HG02852 (cell line): Measurements from ENCODE around the gene STARD5.

Source experiments
- ATAC-seq: cut with Tn5 transposase; IDR thresholded peaks from one replicate; pipeline ENCODE4 v1.9.1; 2021; ENCODE audit warnings: mild to moderate bottlenecking, moderate library complexity; ENCODE audit not compliant: unreplicated experiment

The STARD5 gene

DNA sequence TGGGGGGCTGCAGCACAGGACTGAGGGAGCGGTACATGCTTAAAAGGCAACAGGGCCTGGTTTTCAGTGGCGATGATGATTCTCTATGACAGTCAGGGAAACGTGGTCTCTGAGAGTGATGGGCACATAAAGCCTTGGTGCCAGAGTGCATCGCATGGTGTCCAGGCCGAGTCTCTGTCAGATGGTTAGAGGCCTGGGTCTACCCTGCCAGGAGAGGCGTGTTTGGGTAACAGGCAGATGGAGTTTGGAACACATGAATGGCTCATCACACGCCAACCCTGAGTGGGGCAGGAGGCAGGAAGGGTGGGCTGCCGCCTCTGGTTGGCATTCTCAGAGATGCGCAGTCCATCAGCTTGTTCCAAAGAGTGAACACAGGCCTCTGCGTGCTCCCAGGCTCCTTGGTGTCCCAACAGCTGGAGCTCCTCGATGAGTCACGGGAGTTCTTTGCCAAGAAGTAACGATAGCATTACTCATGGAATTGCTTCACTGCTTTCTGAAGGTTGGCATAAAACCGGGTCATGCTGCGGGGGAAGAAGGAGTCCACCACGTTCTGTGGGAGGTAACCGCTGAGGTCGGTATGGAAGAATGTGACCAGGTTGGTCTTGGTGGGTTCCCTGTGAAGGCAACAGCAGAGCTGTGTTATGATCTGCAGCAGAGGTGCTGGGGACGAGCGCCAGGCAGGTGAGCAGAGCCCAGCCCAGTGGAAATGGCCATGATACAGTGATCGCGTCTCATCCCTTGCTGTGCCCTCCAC lies 11.0 kb downstream of the STARD5 start:
- ATAC-seq: no peak

GRCh38 chr15:81311752-81312464 lies 12.0 kb downstream of the STARD5 start:
- ATAC-seq: peak; percentile 43

DNA sequence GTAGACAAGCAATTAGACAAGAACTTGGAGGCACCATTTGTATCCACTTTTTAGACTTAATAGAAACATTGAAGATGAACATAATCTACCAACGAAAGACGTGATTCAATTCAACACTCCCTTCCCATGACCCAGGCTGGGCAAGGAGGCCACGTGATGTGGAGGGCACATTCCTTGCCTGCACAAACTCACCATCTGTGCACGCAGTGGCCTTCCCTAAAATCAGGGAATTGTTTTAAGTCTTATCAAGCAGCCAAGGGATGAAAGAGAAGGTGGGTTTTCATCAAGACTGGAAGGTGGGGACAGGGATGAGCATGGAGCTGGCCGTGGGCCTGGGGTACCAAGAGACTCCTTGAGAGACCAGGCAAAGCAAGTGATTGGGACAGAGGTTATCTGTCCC lies 13.5 kb downstream of the STARD5 start:
- ATAC-seq: no peak

GRCh38 chr15:81309647-81310450 lies 14.1 kb downstream of the STARD5 start:
- no peak for ATAC-seq

GRCh38 chr15:81308260-81308659 lies 15.7 kb downstream of the STARD5 start:
- ATAC-seq: no peak

- ATAC-seq: no peak
Observed at GRCh38 chr15:81304226-81304625, 19.7 kb downstream of the STARD5 start.

DNA sequence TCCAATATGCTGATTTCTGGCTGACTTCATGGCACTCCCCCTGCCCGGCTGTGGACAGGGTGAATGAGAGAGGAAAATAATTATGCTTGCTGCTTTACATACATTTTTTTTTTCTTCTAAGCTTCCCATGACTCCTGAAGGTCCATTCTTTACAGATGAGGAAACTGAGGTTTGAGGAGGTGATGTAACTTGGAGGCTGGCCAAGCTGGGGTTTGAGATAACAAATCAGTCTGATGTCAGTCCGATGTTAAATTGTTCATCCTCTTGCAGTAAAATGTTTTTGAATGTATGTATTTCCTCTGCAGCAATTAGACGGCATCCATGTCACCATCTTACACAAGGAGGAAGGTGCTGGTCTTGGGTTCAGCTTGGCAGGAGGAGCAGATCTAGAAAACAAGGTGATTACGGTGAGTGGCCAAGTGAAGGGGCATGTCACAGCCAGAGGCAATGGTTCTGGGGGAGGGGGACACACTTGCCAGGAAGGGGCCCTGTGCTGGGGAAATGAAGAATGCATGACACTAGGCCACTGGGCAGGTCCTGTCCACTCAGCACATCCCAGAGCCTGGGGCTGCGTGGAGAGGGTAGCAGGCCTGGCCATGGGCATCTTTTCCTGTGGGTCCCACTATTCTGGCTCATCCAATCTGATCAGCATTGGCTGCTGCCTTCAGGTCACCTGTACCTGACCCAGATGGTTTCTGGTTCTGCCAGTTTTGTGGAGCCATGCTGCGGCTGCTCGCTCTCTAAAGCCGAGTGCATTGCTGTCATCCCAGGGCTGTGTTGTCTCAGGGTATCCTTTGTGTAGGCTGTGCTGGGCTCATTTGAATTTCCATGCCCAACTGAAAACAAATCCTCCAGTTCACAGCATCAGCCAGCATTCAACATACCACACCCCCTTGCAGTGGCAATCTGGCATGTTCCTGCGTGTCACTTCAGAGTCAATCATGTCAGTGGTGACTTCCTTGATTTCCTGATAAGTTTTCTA lies 20.4 kb downstream of the STARD5 start:
- no peak for ATAC-seq

- peak; percentile 2 for ATAC-seq
Observed at GRCh38 chr15:81302701-81303109, 21.2 kb downstream of the STARD5 start.

GRCh38 chr15:81301815-81302399 lies 22.0 kb downstream of the STARD5 start:
- peak; percentile 79 for ATAC-seq

GRCh38 chr15:81301385-81301784 lies 22.6 kb downstream of the STARD5 start:
- no peak for ATAC-seq

GRCh38 chr15:81299630-81300273 lies 24.2 kb downstream of the STARD5 start:
- ATAC-seq: no peak

DNA sequence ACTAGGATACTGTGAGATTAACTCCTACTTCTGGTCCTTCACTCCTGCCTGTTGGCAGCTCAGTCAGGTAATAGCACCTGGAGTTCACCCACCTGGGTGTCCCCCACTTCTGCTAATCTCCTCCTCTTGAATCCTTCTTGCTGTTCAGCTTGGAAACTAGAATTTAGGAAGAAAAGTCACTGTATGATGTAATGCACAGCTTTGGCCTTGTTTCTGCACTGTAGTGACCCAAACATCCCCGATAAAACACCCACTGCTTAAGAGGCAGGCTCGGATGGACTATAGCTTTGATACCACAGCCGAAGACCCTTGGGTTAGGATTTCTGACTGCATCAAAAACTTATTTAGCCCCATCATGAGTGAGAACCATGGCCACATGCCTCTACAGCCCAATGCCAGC lies 24.8 kb downstream of the STARD5 start:
- no peak for ATAC-seq

DNA sequence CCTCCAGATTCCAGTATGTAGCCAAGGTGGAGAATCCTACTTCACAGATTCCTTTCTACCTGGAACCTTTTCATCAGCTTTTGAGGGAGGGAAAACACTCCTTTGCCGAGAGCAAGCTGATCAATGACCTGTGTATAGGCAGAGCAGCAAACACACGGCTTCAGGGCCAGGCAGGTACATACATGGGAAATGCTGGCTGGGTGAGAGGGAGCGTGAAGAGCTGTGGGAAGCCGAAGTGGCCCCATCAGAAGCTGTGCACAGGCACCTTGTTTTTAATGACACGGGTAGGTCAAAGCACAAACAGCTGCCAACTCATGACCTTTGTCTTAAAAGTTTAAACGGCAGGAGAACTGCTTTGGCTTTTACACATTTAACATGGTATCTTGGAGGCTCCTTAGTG lies 25.3 kb downstream of the STARD5 start:
- no peak for ATAC-seq

DNA sequence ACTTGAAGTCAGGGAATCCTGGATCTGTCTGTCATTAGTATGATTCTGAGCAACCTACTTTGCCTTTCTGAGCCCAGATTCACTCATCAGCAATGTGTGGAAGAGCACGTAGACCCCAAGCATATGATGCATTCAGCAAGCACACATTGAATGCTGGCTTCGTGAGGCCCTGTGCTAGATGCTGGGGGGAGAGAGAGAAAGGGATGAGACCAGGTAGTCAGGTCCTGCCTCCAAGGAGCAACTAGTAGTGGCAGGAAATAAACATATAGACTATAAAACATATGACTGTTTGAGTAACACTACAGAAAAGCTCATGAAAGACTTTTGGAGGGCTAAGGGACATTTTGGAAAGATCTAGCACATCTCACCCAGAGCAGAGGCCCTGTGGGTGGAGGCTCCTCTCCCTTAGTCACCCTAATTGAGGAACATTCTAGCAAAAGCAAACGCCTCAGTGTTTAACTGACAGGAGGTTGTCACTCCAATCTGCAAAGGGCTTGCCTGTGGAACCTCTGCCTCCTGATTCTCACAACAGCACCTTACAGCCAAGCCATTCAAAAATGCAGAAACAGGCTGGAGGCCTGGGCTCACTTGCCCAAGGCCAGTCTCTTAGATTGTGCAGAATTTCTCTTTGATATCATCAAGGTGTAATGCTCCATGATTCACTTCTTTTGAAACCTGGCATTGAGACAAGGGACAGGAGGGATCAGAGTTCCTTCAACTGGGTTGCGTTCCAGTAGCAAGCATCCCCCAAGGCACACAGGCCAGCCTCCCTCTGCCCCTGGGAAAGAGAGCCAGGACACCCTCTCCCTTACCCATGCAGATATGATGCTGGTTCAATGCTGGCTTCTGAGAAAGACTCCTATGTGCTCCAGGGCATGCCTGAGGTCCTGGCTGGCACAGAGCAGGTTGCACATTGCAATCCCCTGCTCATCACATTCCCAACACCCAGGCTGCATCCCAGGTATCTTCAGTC lies 26.1 kb downstream of the STARD5 start:
- no peak for ATAC-seq

GRCh38 chr15:81297147-81297572 lies 26.8 kb downstream of the STARD5 start:
- no peak for ATAC-seq

GRCh38 chr15:81296673-81297072 lies 27.3 kb downstream of the STARD5 start:
- peak; percentile 34 for ATAC-seq

- no peak for ATAC-seq
Observed at GRCh38 chr15:81296186-81296585, 27.8 kb downstream of the STARD5 start.

DNA sequence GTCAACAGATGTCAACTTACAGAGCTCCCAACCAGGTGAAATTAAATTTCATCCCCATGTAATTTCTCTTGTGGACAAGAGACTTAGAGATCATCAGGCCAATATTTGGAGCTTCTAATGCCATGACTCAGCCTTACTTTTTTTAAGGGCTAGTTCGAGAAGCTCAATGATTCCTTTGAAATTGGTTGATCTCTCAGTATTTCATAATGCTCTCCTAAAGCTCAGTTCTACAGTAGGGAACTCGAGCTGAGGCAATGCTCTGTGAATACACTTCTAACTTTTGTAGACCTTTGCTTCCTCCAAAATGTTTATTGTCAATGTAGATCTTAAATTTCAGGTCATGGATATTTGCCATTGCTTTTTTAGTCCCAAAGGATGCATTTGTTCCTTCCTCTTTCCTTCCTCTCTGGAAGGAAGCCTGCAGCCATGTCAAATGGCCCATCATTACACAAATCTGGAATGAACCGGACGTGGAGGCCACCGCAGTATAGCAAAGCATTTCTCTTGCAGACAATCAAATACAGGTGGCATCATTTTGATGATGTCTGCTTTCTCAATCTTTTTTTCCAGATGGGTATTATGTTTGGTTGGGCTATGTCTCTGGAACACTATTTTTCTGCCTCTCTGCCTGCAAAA lies 28.3 kb downstream of the STARD5 start:
- ATAC-seq: no peak
